ENCODE measurements around the gene SLC47A2. TPM values are rescaled to one million over a fixed set of nuclear protein-coding genes. Genes with fewer than 3 reads are reported as not detected.

The SLC47A2 gene
- total and polyA plus RNA-seq, 2 donors from 2014 or later: 46.3 to 61.5 TPM

GRCh38 chr17:19744492-19744891 is 28.1 kb upstream of the SLC47A2 start:
- H3K9ac ChIP-seq (ENCODE audit: low read length in 3 of 3): no peak overlapping the region
- no peak for DNase-seq
- no peaks in the 10 kb centered on the region for H3K9me3 ChIP-seq (ENCODE audit: control insufficient read depth in 2 of 3, insufficient read depth in 1 of 3, low read length in 3 of 3)
- intact Hi-C loops (cut with DNase I): no loop called here
- peaks cover 0 to 11% (median 0%) of the 10 kb centered on the region in 3 donors for H3K4me1 ChIP-seq (ENCODE audit: control insufficient read depth in 2 of 3, insufficient read depth in 2 of 3, low read depth in 1 of 3, low read length in 3 of 3)
- no peaks in the 10 kb centered on the region for H3K36me3 ChIP-seq (ENCODE audit: control insufficient read depth in 2 of 3, insufficient read depth in 3 of 3, low read length in 3 of 3)
- H3K4me3 ChIP-seq (ENCODE audit: low read length in 3 of 3): peak overlapping the region in 2 of 3 donors; percentile 20 to 47
- FAIRE-seq: no peak
- H3K27me3 ChIP-seq (ENCODE audit: control insufficient read depth, insufficient read depth, low read length): no peaks in the 10 kb centered on the region
- no peak for TF ChIP-seq CTCF (IDR thresholded peaks at IDR 0.05; ENCODE audit: borderline replicate concordance, extremely low read depth, insufficient read depth)
- no peak overlapping the region for H3K27ac ChIP-seq (ENCODE audit: low read depth in 2 of 2, low read length in 2 of 2)

GRCh38 chr17:19743101-19744100 is 27.0 kb upstream of the SLC47A2 start:
- FAIRE-seq: no peak
- TF ChIP-seq CTCF (IDR thresholded peaks at IDR 0.05; ENCODE audit: borderline replicate concordance, extremely low read depth, insufficient read depth): no peak
- Histone ChIP-seq H3K4me1 (ENCODE audit: control insufficient read depth in 2 of 3, insufficient read depth in 2 of 3, low read depth in 1 of 3, low read length in 3 of 3) (peaks cover 0 to 11% (median 0%) of the 10 kb centered on the region in 3 donors), H3K4me3 (ENCODE audit: low read length in 3 of 3) (no peak overlapping the region), H3K9me3 (ENCODE audit: control insufficient read depth in 2 of 3, insufficient read depth in 1 of 3, low read length in 3 of 3) (no peaks in the 10 kb centered on the region), H3K36me3 (ENCODE audit: control insufficient read depth in 2 of 3, insufficient read depth in 3 of 3, low read length in 3 of 3) (no peaks in the 10 kb centered on the region), H3K9ac (ENCODE audit: low read length in 3 of 3) (no peak overlapping the region), H3K27ac (ENCODE audit: low read depth in 2 of 2, low read length in 2 of 2) (no peak overlapping the region), H3K27me3 (ENCODE audit: control insufficient read depth, insufficient read depth, low read length) (no peaks in the 10 kb centered on the region)
- DNase-seq: no peak
- intact Hi-C loops (cut with DNase I): no loop called here

GRCh38 chr17:19742495-19742894 is 26.1 kb upstream of the SLC47A2 start:
- H3K9me3 ChIP-seq (ENCODE audit: control insufficient read depth in 2 of 3, insufficient read depth in 1 of 3, low read length in 3 of 3): no peaks in the 10 kb centered on the region
- DNase-seq (no peak), FAIRE-seq (no peak)
- no peaks in the 10 kb centered on the region for H3K36me3 ChIP-seq (ENCODE audit: control insufficient read depth in 2 of 3, insufficient read depth in 3 of 3, low read length in 3 of 3)
- intact Hi-C loops (cut with DNase I): no loop called here
- no peak overlapping the region for H3K9ac ChIP-seq (ENCODE audit: low read length in 3 of 3)
- no peak overlapping the region for H3K27ac ChIP-seq (ENCODE audit: low read depth in 2 of 2, low read length in 2 of 2)
- TF ChIP-seq CTCF (IDR thresholded peaks at IDR 0.05; ENCODE audit: borderline replicate concordance, extremely low read depth, insufficient read depth): no peak
- H3K27me3 ChIP-seq (ENCODE audit: control insufficient read depth, insufficient read depth, low read length): no peaks in the 10 kb centered on the region
- peaks cover 0 to 11% (median 0%) of the 10 kb centered on the region in 3 donors for H3K4me1 ChIP-seq (ENCODE audit: control insufficient read depth in 2 of 3, insufficient read depth in 2 of 3, low read depth in 1 of 3, low read length in 3 of 3)
- no peak overlapping the region for H3K4me3 ChIP-seq (ENCODE audit: low read length in 3 of 3)
